Left lung (tissue), 10 donors: Measurements from ENCODE around the gene COL5A1. TPM values are rescaled to one million over a fixed set of nuclear protein-coding genes. Genes with fewer than 3 reads are reported as not detected.

Source experiments
- ATAC-seq: fragments of 200-7000 bp; cut with Tn5 transposase; one replicate; pipeline ENCODE4 v1.9.1; 2020; ENCODE audit warnings: moderate library complexity
- DNase-seq, 4 donors: peaks; one replicate each; pipeline ENCODE4 v3.0.0-alpha.2; 2013 to 2020
- H3K27ac ChIP-seq, 2 donors: fragments of 200-600 bp; sonication (generic) in 1 of 2; one replicate each; pipeline versions ENCODE4 v1.5.0 to v1.8.0; 2020 to 2021
- H3K27me3 ChIP-seq, 2 donors: fragments of 200-600 bp; sonication (generic) in 1 of 2; one replicate each; pipeline versions ENCODE4 v1.5.0 to v1.8.0; 2020 to 2021
- H3K36me3 ChIP-seq, 2 donors: fragments of 200-600 bp; sonication (generic) in 1 of 2; one replicate each; pipeline versions ENCODE4 v1.5.0 to v1.8.0; 2020 to 2021
- H3K4me1 ChIP-seq, 2 donors: fragments of 200-600 bp; one replicate each; pipeline ENCODE4 v1.8.0; 2021
- H3K4me3 ChIP-seq, 2 donors: fragments of 200-600 bp; sonication (generic) in 1 of 2; one replicate each; pipeline versions ENCODE4 v1.5.0 to v1.8.0; 2020 to 2021; ENCODE audit warnings: mild to moderate bottlenecking in 1 of 2
- H3K9me3 ChIP-seq, 2 donors: fragments of 200-600 bp; sonication (generic) in 1 of 2; one replicate each; pipeline versions ENCODE4 v1.5.0 to v1.8.0; 2020 to 2021
- intact Hi-C, 2 donors: fragments of 100-400 bp; cut with DNase I; formaldehyde crosslinking; loops; one replicate each; pipeline versions ENCODE4 v1.11.2 to v1.14.2; 2022
- polyA plus RNA-seq, 6 donors: library from polyadenylated mRNA; unstranded; fragments of 120-200 nt; gene quantifications; one replicate each; pipeline ENCODE4 v1.2.1, GENCODE V29; 2013; ENCODE audit not compliant: insufficient read length in 6 of 6
- total RNA-seq, 2 donors: library from RNA; stranded (reverse); fragmentation: NEBNext Ultra II Directional; extraction: Animal tissue kit (Norgen Biotek cat#: 25700); gene quantifications; one replicate each; pipeline ENCODE4 v1.2.1, GENCODE V29; 2021
- TF ChIP-seq, protein P1 (sequence below), 2 donors: fragments of 200-600 bp; sonication (generic) in 1 of 2; IDR thresholded peaks; one replicate each; pipeline versions ENCODE4 v1.5.0 to v1.8.0; 2021; ENCODE audit warnings: antibody characterized with exemption in 2 of 2
- donor health status: DM: no; HTN: yes; CAD: no.
- donor health status: DM: no; HTN: no; CAD: no.

The COL5A1 gene
- total and polyA plus RNA-seq, 8 donors, result 168 to 357 (median 213) TPM

DNA sequence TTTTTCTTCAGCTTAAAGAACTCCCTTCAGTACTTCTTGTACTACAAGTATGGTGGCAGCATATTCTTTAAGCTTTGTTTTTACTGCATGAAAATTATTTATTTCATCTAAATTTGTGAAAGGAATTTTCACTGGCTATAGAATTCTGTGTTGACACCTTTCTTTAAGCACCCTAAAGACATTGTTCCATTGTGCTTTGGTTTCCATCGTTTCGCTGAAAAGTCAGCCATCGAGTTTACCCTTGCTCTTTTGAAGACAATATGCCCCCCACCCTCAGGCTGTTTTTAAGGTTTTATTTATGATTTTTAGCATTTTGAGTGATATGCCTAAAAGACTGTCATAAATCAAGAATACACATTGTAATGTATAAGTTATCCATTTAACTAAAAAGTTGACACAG is 27.3 kb upstream of the COL5A1 start:
- peaks cover 0 to 16% of the 10 kb centered on the region in 2 donors for H3K27me3 ChIP-seq
- H3K4me1 ChIP-seq, result no peaks in the 10 kb centered on the region
- intact Hi-C loops, result no loop called here
- H3K36me3 ChIP-seq, result no peaks in the 10 kb centered on the region
- TF ChIP-seq, protein P1, sequence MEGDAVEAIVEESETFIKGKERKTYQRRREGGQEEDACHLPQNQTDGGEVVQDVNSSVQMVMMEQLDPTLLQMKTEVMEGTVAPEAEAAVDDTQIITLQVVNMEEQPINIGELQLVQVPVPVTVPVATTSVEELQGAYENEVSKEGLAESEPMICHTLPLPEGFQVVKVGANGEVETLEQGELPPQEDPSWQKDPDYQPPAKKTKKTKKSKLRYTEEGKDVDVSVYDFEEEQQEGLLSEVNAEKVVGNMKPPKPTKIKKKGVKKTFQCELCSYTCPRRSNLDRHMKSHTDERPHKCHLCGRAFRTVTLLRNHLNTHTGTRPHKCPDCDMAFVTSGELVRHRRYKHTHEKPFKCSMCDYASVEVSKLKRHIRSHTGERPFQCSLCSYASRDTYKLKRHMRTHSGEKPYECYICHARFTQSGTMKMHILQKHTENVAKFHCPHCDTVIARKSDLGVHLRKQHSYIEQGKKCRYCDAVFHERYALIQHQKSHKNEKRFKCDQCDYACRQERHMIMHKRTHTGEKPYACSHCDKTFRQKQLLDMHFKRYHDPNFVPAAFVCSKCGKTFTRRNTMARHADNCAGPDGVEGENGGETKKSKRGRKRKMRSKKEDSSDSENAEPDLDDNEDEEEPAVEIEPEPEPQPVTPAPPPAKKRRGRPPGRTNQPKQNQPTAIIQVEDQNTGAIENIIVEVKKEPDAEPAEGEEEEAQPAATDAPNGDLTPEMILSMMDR (IDR thresholded peaks at IDR 0.05), result no peak
- H3K4me3 ChIP-seq, result no peak overlapping the region
- H3K9me3 ChIP-seq, result peaks cover 0 to 18% of the 10 kb centered on the region in 2 donors
- DNase-seq (no peak), ATAC-seq (no peak)
- no peak overlapping the region for H3K27ac ChIP-seq

DNA sequence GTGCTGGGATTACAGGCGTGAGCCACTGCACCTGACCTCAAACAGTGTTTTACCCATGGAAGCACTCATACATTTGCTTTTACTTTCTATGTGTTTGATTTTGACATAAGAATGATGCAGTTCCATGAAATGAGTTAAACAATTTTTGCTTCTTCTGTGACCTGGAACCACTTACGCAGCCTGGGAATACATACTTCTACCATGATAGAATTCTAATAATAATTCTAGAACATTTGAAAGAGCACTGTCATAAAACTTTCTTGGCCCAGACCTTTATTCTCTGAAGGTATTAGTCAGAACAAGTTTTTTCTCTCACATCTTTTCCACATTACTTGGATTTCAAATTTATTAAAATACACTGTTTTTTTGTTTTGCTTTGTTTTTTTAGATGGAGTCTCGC is 25.3 kb upstream of the COL5A1 start:
- peaks cover 0 to 16% of the 10 kb centered on the region in 2 donors for H3K27me3 ChIP-seq
- H3K9me3 ChIP-seq, result peaks cover 0 to 18% of the 10 kb centered on the region in 2 donors
- intact Hi-C loops, result no loop called here
- ATAC-seq (no peak), DNase-seq (no peak)
- TF ChIP-seq, protein P1 (IDR thresholded peaks at IDR 0.05), result no peak
- no peak overlapping the region for H3K27ac ChIP-seq
- H3K4me1 ChIP-seq, result no peaks in the 10 kb centered on the region
- no peaks in the 10 kb centered on the region for H3K36me3 ChIP-seq
- no peak overlapping the region for H3K4me3 ChIP-seq

DNA sequence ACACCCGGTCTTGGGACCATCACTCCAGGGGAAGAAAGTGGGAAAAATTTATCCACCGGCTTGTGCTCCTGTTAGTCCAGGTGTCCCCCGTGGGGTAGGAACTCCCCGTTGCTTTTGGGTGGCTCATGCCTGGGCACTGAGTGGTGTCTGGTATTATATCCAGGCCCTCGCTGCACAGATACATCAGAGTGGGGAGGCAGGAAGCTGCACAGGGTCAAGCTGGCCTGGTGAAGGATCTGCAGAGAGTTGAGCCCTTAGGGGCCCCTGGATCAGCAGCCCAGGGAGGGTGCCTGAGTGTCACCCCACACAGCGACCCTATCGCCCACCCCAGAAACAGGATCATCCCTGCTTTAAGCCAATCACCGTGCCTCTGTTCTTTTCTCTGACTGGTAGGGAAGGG is 24.4 kb upstream of the COL5A1 start:
- Histone ChIP-seq H3K36me3 (no peaks in the 10 kb centered on the region), H3K27ac (no peak overlapping the region), H3K9me3 (peaks cover 0 to 13% of the 10 kb centered on the region in 2 donors), H3K27me3 (peaks cover 0 to 18% of the 10 kb centered on the region in 2 donors), H3K4me1 (no peaks in the 10 kb centered on the region), H3K4me3 (no peak overlapping the region)
- DNase-seq (peak in 1 of 4 donors; percentile 14), ATAC-seq (no peak)
- intact Hi-C loops, result no loop called here
- TF ChIP-seq, protein P1 (IDR thresholded peaks at IDR 0.05), result no peak

DNA sequence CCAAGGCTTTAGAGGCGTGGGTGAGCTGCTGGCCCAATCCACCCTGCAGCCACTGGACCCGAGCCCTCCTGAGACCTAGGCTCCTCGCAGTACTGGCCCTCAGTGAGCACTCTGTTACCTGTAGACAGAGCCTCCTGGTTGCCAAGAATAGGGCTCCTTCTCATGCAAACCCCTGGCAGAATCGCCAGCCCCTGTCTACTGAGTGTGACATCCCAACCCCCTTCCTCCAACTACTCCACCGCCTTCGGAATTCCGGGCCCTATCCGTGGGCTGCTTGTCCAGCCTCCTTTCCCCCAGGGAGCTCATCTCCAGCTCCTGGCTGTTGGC is 23.8 kb upstream of the COL5A1 start:
- Histone ChIP-seq H3K4me1 (no peaks in the 10 kb centered on the region), H3K36me3 (no peaks in the 10 kb centered on the region), H3K4me3 (no peak overlapping the region), H3K27me3 (peaks cover 0 to 20% of the 10 kb centered on the region in 2 donors), H3K27ac (no peak overlapping the region), H3K9me3 (peaks cover 0 to 8% of the 10 kb centered on the region in 2 donors)
- ATAC-seq (no peak), DNase-seq (no peak)
- intact Hi-C loops, result no loop called here
- TF ChIP-seq, protein P1 (IDR thresholded peaks at IDR 0.05), result no peak

DNA sequence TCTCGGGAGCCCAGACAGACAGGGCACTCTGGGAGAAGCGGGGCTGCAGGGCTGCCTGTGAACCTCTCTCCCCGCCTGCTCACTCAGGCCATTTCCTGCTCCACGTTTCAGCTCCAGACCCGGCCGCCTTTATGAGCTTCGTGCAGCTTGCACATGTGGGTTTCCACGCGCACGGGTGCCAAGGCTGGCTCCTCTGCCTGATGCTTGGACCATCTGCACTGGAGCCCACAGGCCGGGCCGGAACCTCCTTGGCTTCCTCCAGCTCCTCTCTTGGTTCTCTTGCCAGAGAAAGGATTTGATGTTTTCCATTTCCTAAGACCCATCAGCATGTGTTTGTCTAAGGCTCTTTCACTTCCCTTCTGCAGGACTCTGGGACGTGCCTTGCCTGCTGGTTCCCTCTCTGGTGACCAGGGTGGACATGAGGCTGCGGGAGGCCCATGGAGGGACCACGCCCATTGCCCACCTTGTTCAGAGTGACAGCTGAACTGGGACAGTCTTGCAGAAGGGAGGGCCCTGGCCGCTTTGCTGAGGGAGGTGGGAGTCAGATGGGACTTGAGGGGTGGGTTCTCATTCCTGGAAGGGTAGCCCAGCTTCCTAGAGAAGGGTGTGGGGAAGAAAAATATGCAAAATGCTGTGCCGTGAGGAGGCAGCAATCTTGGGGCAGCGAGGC is 23.3 kb upstream of the COL5A1 start:
- intact Hi-C loops, result no loop called here

More for the DNA sequence above, 23.3 kb upstream of the COL5A1 start:
- TF ChIP-seq, protein P1 (IDR thresholded peaks at IDR 0.05), result no peak
- peaks cover 0 to 24% of the 10 kb centered on the region in 2 donors for H3K27me3 ChIP-seq
- H3K4me1 ChIP-seq, result no peaks in the 10 kb centered on the region
- ATAC-seq (no peak), DNase-seq (peak in 2 of 4 donors; percentile 31 to 71)
- H3K27ac ChIP-seq, result no peak overlapping the region
- H3K4me3 ChIP-seq, result no peak overlapping the region
- no peaks in the 10 kb centered on the region for H3K36me3 ChIP-seq
- peaks cover 0 to 5% of the 10 kb centered on the region in 2 donors for H3K9me3 ChIP-seq
